WTC11 (cell line): ENCODE results near the gene NRF1. TPM values are rescaled to one million over a fixed set of nuclear protein-coding genes. Genes with fewer than 3 reads are reported as not detected.

Experiments
- ATAC-seq: fragments of 200-7000 bp; cut with Tn5 transposase; 2 replicates; pipeline ENCODE4 v1.10.0; 2021; ENCODE audit warnings: mild to moderate bottlenecking, moderate library complexity
- CTCF ChIA-PET: fragments of 300-600 bp; sonication (Branson Sonifier 250); formaldehyde crosslinking; loops from one replicate; lab custom pipeline; 2021; ENCODE audit warnings: antibody characterized with exemption; lab: Charles Lee
- POLR2A ChIA-PET: fragments of 350-600 bp; sonication (Branson Sonifier 250); formaldehyde crosslinking; loops from one replicate; lab custom pipeline; 2021; ENCODE audit warnings: antibody characterized with exemption; lab: Charles Lee
- DNase-seq: peaks from one replicate; pipeline ENCODE4 v3.0.0; 2021; ENCODE audit warnings: low spot score
- H3K27ac Mint-ChIP-seq: 2 replicates; pipeline ENCODE4 v1.8.0; 2021; ENCODE audit warnings: mixed read lengths
- H3K27me3 Mint-ChIP-seq: 2 replicates; pipeline ENCODE4 v1.8.0; 2021; ENCODE audit warnings: low read depth, mild to moderate bottlenecking, moderate library complexity, mixed read lengths
- H3K36me3 Mint-ChIP-seq: 2 replicates; pipeline ENCODE4 v1.8.0; 2021; ENCODE audit warnings: mixed read lengths
- H3K4me1 Mint-ChIP-seq: 2 replicates; pipeline ENCODE4 v1.8.0; 2022; ENCODE audit warnings: mixed read lengths
- H3K4me3 Mint-ChIP-seq: 2 replicates; pipeline ENCODE4 v1.8.0; 2021; ENCODE audit warnings: mild to moderate bottlenecking, moderate library complexity, mixed read lengths
- H3K9me3 Mint-ChIP-seq: 2 replicates; pipeline ENCODE4 v1.8.0; 2021; ENCODE audit warnings: mixed read lengths
- ATF1 ChIP-seq: sonication (generic); formaldehyde crosslinking; IDR thresholded peaks from 2 replicates; pipeline ENCODE4 v1.8.1; 2023; ENCODE audit warnings: mild to moderate bottlenecking, moderate library complexity, missing genetic modification reagents
- CBFB ChIP-seq: sonication (generic); formaldehyde crosslinking; IDR thresholded peaks from 2 replicates; pipeline ENCODE4 v1.8.1; 2022; ENCODE audit warnings: mild to moderate bottlenecking, low read depth, missing genetic modification reagents
- CREM ChIP-seq: sonication (generic); formaldehyde crosslinking; IDR thresholded peaks from 2 replicates; pipeline ENCODE4 v1.8.1; 2022; ENCODE audit warnings: mild to moderate bottlenecking, missing genetic modification reagents, moderate library complexity
- ELF4 ChIP-seq: sonication (generic); formaldehyde crosslinking; IDR thresholded peaks from 2 replicates; pipeline ENCODE4 v1.8.1; 2022; ENCODE audit warnings: low read depth, mild to moderate bottlenecking, moderate library complexity, missing genetic modification reagents
- EMX1 ChIP-seq: fragments of 250-450 bp; sonication (Bioruptor Pico); IDR thresholded peaks from 2 replicates; pipeline ENCODE4 v1.8.0; 2021; ENCODE audit warnings: mild to moderate bottlenecking
- GABPB1 ChIP-seq: sonication (generic); formaldehyde crosslinking; IDR thresholded peaks from 2 replicates; pipeline ENCODE4 v1.8.1; 2023; ENCODE audit warnings: mild to moderate bottlenecking, missing genetic modification reagents
- GTF2I ChIP-seq: fragments of 250-450 bp; sonication (Bioruptor Pico); conservative IDR thresholded peaks from 2 replicates; pipeline ENCODE4 v1.4.0; 2021; ENCODE audit warnings: mild to moderate bottlenecking
- IRF2 ChIP-seq: sonication (generic); formaldehyde crosslinking; IDR thresholded peaks from 2 replicates; pipeline ENCODE4 v1.8.0; 2022; ENCODE audit warnings: low read depth, missing genetic modification reagents, borderline replicate concordance
- JUN ChIP-seq: sonication (generic); formaldehyde crosslinking; IDR thresholded peaks from 2 replicates; pipeline ENCODE4 v1.8.0; 2023; ENCODE audit warnings: mild to moderate bottlenecking, missing genetic modification reagents
- KAT7 ChIP-seq: sonication (generic); formaldehyde crosslinking; IDR thresholded peaks from 2 replicates; pipeline ENCODE4 v1.8.1; 2023; ENCODE audit warnings: missing genetic modification reagents, mild to moderate bottlenecking, borderline replicate concordance
- MXD4 ChIP-seq: fragments of 250-450 bp; sonication (Bioruptor Pico); IDR thresholded peaks from 2 replicates; pipeline ENCODE4 v1.8.0; 2021; ENCODE audit warnings: mild to moderate bottlenecking, moderate library complexity, borderline replicate concordance
- MYBL2 ChIP-seq: sonication (generic); formaldehyde crosslinking; IDR thresholded peaks from 2 replicates; pipeline ENCODE4 v1.8.1; 2023; ENCODE audit warnings: mild to moderate bottlenecking, moderate library complexity, missing genetic modification reagents
- NFE2L1 ChIP-seq: sonication (generic); formaldehyde crosslinking; IDR thresholded peaks from 2 replicates; pipeline ENCODE4 v1.8.1; 2023; ENCODE audit warnings: missing genetic modification reagents
- NFYB ChIP-seq: sonication (generic); formaldehyde crosslinking; conservative IDR thresholded peaks from 2 replicates; pipeline ENCODE4 v1.8.0; 2022; ENCODE audit warnings: low read depth, missing genetic modification reagents
- NR3C1 ChIP-seq: sonication (generic); formaldehyde crosslinking; conservative IDR thresholded peaks from 2 replicates; pipeline ENCODE4 v1.8.1; 2023; ENCODE audit warnings: low read depth, mild to moderate bottlenecking, missing genetic modification reagents
- RORB ChIP-seq: fragments of 250-450 bp; sonication (Bioruptor Pico); IDR thresholded peaks from 2 replicates; pipeline ENCODE4 v1.9.0; 2021; ENCODE audit warnings: mild to moderate bottlenecking
- SMAD4 ChIP-seq: sonication (generic); formaldehyde crosslinking; IDR thresholded peaks from 2 replicates; pipeline ENCODE4 v1.8.0; 2022; ENCODE audit warnings: mild to moderate bottlenecking, missing genetic modification reagents
- SOX15 ChIP-seq: fragments of 250-450 bp; sonication (Bioruptor Pico); IDR thresholded peaks from 2 replicates; pipeline ENCODE4 v1.9.0; 2021; ENCODE audit warnings: mild to moderate bottlenecking
- ZNF138 ChIP-seq: sonication (generic); formaldehyde crosslinking; conservative IDR thresholded peaks from 2 replicates; pipeline ENCODE4 v1.8.1; 2022; ENCODE audit warnings: mild to moderate bottlenecking, moderate library complexity, missing genetic modification reagents
- ZNF416 ChIP-seq: fragments of 250-450 bp; sonication (Bioruptor Pico); IDR thresholded peaks from 2 replicates; pipeline ENCODE4 v1.9.0; 2021; ENCODE audit warnings: mild to moderate bottlenecking, inconsistent platforms
- ZNF671 ChIP-seq: fragments of 250-450 bp; sonication (Bioruptor Pico); IDR thresholded peaks from 2 replicates; pipeline ENCODE4 v1.8.0; 2021; ENCODE audit warnings: mild to moderate bottlenecking
- total RNA-seq: library from RNA; stranded (reverse); gene quantifications from 3 replicates; pipeline ENCODE4 v1.2.3, GENCODE V29; 2021
- TF ChIP-seq, protein P1 (sequence below): sonication (generic); formaldehyde crosslinking; IDR thresholded peaks from 2 replicates; pipeline ENCODE4 v1.8.1; 2023; ENCODE audit warnings: mild to moderate bottlenecking, moderate library complexity, missing genetic modification reagents
- TF ChIP-seq, protein P2 (sequence below): fragments of 250-450 bp; sonication (Bioruptor Pico); IDR thresholded peaks from 2 replicates; pipeline ENCODE4 v1.9.0; 2021; ENCODE audit warnings: mild to moderate bottlenecking
- TF ChIP-seq, protein P3 (sequence below): fragments of 200-600 bp; IDR thresholded peaks from 2 replicates; pipeline ENCODE4 v1.8.0; 2022; ENCODE audit warnings: antibody characterized with exemption
- TF ChIP-seq, protein P4 (sequence below): sonication (generic); formaldehyde crosslinking; IDR thresholded peaks from 2 replicates; pipeline ENCODE4 v1.8.1; 2022; ENCODE audit warnings: low read depth, missing genetic modification reagents, borderline replicate concordance

Gene NRF1
- total RNA-seq, 1 experiment from 2014 or later: 16.4 TPM

DNA sequence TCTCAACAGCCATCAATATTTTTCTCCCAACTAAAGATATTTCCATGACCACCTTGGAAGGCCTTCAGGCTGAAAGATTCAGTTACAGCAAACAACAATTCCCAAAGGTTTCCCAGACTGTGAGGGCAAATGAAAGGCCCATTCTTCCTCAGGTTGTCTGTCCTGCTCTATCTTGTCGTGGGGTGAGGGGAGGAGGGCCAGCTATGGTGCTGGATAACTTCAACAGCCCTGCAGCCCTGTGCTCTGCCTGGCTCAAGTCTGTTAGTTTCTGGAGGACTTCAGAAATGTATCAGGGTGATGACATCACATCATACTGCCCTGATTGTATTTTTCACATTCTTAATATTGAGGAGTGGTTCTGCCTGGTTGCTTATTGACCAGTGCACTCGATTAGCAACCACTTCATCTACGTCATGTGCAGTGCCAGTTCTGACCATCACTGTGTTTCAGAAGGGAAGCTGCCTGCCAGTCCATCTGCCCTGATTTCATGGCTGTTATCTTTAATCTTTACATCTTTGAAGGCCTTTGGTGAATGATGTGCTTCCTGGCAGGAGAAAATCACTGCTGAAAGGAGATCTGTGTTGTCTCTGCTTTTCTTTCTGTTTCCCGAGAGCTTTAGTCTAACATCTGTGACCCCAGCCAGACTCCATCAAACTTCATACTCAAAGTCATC lies 135.5 kb downstream of the NRF1 start:
- CTCF ChIA-PET: no interaction called here
- H3K9me3 Mint-ChIP-seq: no peaks in the 10 kb centered on the region
- ATAC-seq (no peak), DNase-seq (no peak)
- H3K36me3 Mint-ChIP-seq: peaks cover 16% of the 10 kb centered on the region; the same call in 1 of the 2 replicates
- POLR2A ChIA-PET: no interaction called here
- H3K27ac Mint-ChIP-seq: no peak overlapping the region
- TF ChIP-seq NR3C1 (CRISPR knock-in tag) (no peak), SMAD4 (no peak), CBFB (CRISPR knock-in tag) (no peak), KAT7 (CRISPR knock-in tag) (no peak), SOX15 (CRISPR knock-in tag) (no peak), MXD4 (CRISPR knock-in tag) (no peak), ZNF416 (no peak), GABPB1 (CRISPR knock-in tag) (no peak), IRF2 (CRISPR knock-in tag) (no peak), RORB (no peak), CREM (no peak)
- TF ChIP-seq, protein P1, sequence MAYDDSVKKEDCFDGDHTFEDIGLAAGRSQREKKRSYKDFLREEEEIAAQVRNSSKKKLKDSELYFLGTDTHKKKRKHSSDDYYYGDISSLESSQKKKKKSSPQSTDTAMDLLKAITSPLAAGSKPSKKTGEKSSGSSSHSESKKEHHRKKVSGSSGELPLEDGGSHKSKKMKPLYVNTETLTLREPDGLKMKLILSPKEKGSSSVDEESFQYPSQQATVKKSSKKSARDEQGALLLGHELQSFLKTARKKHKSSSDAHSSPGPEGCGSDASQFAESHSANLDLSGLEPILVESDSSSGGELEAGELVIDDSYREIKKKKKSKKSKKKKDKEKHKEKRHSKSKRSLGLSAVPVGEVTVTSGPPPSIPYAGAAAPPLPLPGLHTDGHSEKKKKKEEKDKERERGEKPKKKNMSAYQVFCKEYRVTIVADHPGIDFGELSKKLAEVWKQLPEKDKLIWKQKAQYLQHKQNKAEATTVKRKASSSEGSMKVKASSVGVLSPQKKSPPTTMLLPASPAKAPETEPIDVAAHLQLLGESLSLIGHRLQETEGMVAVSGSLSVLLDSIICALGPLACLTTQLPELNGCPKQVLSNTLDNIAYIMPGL (CRISPR knock-in tag): no peak
- TF ChIP-seq, protein P2, sequence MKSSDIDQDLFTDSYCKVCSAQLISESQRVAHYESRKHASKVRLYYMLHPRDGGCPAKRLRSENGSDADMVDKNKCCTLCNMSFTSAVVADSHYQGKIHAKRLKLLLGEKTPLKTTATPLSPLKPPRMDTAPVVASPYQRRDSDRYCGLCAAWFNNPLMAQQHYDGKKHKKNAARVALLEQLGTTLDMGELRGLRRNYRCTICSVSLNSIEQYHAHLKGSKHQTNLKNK (CRISPR knock-in tag): no peak
- TF ChIP-seq, protein P3, sequence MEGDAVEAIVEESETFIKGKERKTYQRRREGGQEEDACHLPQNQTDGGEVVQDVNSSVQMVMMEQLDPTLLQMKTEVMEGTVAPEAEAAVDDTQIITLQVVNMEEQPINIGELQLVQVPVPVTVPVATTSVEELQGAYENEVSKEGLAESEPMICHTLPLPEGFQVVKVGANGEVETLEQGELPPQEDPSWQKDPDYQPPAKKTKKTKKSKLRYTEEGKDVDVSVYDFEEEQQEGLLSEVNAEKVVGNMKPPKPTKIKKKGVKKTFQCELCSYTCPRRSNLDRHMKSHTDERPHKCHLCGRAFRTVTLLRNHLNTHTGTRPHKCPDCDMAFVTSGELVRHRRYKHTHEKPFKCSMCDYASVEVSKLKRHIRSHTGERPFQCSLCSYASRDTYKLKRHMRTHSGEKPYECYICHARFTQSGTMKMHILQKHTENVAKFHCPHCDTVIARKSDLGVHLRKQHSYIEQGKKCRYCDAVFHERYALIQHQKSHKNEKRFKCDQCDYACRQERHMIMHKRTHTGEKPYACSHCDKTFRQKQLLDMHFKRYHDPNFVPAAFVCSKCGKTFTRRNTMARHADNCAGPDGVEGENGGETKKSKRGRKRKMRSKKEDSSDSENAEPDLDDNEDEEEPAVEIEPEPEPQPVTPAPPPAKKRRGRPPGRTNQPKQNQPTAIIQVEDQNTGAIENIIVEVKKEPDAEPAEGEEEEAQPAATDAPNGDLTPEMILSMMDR: no peak
- TF ChIP-seq, protein P4, sequence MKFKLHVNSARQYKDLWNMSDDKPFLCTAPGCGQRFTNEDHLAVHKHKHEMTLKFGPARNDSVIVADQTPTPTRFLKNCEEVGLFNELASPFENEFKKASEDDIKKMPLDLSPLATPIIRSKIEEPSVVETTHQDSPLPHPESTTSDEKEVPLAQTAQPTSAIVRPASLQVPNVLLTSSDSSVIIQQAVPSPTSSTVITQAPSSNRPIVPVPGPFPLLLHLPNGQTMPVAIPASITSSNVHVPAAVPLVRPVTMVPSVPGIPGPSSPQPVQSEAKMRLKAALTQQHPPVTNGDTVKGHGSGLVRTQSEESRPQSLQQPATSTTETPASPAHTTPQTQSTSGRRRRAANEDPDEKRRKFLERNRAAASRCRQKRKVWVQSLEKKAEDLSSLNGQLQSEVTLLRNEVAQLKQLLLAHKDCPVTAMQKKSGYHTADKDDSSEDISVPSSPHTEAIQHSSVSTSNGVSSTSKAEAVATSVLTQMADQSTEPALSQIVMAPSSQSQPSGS (CRISPR knock-in tag): no peak
- peaks cover 14% of the 10 kb centered on the region for H3K4me1 Mint-ChIP-seq
- H3K27me3 Mint-ChIP-seq: no peaks in the 10 kb centered on the region
- H3K4me3 Mint-ChIP-seq: no peak overlapping the region

DNA sequence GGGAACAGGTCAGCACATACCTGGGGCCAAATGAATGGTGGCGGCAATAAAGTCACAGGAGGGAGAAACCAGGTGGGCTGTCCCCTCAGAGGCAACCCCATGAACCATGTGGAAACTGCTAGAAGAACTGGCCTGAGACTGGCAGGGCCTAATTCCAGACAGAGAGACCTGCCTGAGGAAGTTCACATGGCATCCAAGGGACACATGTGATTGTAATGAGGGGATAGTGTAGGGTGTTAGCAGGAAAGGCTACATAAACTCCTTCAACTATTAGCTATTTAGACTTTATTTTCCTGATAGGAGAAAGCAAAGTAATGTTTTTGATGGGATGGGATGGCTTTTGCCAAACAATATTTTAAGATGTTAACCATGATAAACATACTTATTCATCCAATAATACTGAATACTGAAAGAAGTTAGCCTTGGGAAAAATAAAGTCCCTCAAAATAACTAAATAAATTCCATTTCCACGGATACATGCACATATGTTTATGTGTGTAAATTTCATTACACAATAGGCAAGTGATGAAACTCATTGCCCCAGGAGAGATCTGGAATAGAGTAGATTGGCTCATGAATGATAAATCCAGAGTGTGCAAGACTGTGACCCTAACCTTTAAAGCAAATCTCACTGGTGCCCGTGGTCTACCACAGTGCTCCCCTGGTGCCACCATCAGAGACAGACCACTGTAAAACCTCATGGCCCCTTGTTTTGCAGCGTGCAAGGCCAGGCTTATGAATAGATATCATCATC lies 137.0 kb downstream of the NRF1 start:
- ATAC-seq (no peak), DNase-seq (no peak)
- CTCF ChIA-PET: no interaction called here
- Mint-ChIP-seq H3K9me3 (no peaks in the 10 kb centered on the region), H3K27ac (no peak overlapping the region), H3K4me3 (no peak overlapping the region), H3K36me3 (peaks cover 15% of the 10 kb centered on the region; the same call in 1 of the 2 replicates), H3K4me1 (peaks cover 4% of the 10 kb centered on the region), H3K27me3 (no peaks in the 10 kb centered on the region)
- POLR2A ChIA-PET: no interaction called here
- no peak for TF ChIP-seq ELF4 (CRISPR knock-in tag)
- TF ChIP-seq JUN (CRISPR knock-in tag): no peak
- no peak for TF ChIP-seq EMX1 (CRISPR knock-in tag)
- no peak for TF ChIP-seq ZNF416
- no peak for TF ChIP-seq ZNF138 (CRISPR knock-in tag)
- TF ChIP-seq NFYB: no peak
- no peak for TF ChIP-seq NFE2L1 (CRISPR knock-in tag)
- TF ChIP-seq MYBL2 (CRISPR knock-in tag): no peak
- no peak for TF ChIP-seq GTF2I (CRISPR knock-in tag)
- no peak for TF ChIP-seq CBFB (CRISPR knock-in tag)
- no peak for TF ChIP-seq ZNF671
- TF ChIP-seq ATF1 (CRISPR knock-in tag): no peak
- TF ChIP-seq SOX15 (CRISPR knock-in tag): no peak
